Right renal pelvis (tissue), 4 donors: ENCODE measurements around the gene SLC26A11. TPM values are rescaled to one million over a fixed set of nuclear protein-coding genes. Genes with fewer than 3 reads are reported as not detected.
"Not testable (repeated sequence)": the region's sequence is repeated elsewhere in the genome, so short reads cannot be mapped to it uniquely, and the experiment has no call there.

Experiments used
- DNase-seq, 4 donors: peaks; one replicate each; pipeline ENCODE4 v3.0.0-alpha.2; 2013; ENCODE audit warnings: low read depth in 4 of 4, low spot score in 3 of 4, missing footprints in 1 of 4
- polyA plus RNA-seq, 4 donors: library from polyadenylated mRNA; unstranded; fragments of 120-200 nt; gene quantifications; one replicate each; pipeline ENCODE4 v1.2.1, GENCODE V29; 2013; ENCODE audit not compliant: insufficient read length in 4 of 4

SLC26A11 gene
- polyA plus RNA-seq, 4 donors, result 22.9 to 28.8 (median 25.7) TPM

DNA sequence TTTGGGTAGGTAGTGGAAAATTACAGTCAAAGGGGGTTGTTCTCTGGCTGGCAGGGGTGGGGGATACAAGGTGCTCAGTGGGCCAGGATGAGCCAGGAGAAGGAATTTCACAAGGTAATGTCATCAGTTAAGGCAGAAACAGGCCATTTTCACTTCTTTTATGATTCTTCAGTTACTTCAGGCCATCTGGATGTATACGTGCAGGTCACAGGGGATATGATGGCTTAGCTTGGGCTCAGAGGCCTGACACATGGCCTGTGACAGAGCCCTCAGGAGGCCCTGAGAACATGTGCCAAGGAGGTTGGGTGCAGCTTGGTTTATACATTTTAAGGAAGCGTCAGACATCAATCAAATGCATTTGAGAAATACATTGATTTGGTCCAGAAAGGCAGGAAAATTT lies 38.1 kb downstream of the SLC26A11 start:
- not testable (repeated sequence) for DNase-seq

DNA sequence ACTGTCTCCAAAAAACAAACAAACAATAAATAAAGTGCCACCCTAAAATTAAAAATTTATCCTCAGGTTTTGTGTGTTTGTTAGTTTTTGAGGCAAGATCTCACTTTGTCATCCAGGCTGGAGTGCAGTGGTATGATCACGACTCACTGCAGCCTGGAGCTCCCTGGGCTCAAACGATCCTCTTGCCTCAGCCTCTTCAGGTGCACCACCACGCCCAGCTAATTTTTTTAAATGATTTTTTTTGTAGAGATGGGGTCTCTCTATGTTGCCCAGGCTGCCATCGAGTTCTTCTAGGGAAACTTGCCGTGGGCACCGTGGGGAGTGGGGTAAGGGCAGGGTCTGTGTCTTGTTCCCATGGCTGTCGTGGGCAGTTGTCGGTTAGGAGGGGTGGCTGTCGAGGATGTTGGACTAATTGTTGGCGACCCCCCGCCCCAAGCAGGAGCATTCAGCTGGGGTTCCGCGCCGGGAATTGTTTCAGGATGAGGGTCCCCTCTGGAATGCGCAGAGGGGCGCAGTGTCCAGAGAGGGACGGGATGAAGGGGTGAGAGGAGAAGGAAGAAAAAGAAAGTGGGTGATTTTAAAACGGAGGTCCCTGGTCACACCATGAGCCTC lies 39.3 kb downstream of the SLC26A11 start:
- DNase-seq, result no peak

DNA sequence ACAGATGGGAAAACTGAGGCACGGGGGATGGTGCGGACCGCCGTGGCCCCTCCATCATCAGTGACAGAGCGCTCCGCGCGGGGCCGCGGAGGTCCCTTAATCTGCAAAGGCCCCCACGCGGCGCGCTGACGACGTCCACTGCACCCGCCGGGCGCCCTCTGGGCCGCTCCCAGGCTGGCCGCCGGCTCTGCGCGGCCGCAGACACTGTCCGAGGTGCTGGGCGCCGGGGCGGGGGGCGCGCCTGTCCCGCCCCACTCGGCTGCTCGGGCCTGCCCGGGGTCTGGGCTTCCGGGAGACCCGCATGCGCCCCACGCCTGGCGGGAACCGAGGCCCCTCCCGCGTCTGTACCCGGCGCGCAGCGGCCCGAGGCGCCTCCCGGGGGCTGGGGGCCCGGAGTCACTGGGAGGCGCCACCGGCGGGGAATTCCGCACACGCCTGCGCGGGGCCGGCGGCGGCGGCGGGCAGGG lies 39.9 kb downstream of the SLC26A11 start:
- DNase-seq, result peak in 1 of 4 donors; percentile 47

DNA sequence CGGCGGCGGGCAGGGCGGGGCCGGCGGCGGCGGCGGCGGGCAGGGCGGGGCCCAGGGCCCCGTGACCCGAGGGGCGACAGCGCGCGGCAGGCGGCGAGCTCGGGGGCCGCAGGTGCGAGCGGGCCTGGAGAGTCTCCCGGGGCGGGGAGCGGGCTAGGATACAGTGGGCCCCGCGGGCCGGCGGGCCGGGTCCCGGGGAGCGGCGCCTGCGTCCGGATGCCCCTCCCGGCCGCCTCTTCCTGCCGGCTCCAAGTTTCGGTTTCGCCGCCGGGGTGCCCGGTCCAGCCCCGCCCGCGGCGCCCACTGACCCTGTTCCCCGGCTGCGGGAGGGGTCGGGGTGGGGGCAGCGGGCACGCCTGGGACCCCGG lies 40.5 kb downstream of the SLC26A11 start, which contains the start of gene RNF213:
Gene RNF213, plus strand, starts transcription at position 62 of the 368 bp plus-strand sequence. CDS start 2,830 bp downstream, outside the sequence.
- DNase-seq, result no peak

DNA sequence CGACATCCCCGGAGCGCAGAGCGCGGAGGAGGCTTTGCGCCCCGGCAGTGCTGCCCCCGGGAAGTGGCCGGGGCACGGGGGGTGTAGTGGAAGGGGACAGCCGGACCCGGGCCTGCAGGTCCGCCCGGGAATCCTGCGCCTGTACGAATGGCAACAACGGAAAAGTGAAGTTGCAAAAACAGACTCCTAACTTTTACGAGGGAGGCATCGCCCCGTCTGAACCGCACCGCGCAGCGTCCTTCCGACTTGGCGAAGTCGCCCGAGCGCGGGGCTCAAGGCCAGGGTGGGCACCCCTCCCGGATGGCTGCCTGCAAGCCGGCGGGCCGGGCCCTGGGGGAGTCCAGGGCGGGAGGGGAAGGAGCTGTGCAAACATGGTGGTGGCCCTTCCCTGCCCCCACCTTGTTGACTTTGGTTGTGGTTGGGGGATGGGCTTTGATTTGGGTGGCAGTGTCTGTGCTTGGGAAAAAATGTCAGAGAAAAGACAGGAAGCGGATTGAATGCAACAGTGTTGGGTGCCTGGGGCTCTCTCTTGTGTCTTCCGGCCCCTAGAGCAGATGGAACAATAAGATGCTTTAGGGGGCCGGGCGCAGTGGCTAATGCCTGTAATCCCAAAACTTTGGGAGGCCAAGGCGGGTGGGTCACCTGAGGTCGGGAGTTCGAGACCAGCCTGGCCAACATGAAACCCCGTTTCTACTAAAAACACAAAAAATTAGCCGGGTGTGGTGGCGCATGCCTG lies 41.1 kb downstream of the SLC26A11 start:
- DNase-seq, result no peak

DNA sequence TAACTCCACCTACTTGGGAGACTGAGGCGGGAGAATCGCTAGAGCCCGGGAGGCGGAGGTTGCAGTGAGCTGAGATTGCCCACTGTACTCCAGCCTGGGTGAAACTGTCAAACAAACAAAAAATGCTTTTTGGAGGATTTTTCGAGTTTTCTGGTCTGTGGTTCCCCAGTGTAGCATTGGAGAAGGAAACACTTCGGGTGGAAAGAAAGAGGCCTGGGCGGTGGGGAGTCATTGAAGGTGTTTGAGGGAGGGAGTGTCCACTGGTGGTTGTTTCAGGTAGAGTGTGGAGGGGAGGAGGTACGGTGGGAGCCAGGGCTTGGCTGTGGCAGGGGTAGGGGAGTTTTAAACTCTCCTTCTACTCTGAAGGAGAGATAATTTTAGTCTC lies 41.7 kb downstream of the SLC26A11 start:
- DNase-seq, result no peak

DNA sequence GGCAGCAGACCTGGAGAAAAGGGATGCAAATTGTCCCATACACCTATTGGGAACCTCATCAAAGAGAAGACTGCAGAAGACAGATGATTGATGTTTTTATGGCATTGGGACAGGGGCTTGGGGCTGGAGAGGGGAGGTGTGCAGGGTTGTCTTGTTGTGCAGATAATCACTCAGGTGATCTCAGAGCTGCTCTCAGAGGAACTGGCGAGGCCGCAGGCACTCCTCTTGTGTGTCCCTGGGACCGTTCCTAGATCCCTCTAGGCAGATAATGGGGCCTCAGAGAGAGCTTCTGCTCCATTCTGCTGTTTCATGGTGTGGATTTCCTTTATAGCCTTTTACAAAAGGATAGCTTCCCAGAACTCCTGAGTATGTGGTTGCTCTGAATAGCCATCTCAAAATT lies 42.1 kb downstream of the SLC26A11 start:
- DNase-seq, result no peak

DNA sequence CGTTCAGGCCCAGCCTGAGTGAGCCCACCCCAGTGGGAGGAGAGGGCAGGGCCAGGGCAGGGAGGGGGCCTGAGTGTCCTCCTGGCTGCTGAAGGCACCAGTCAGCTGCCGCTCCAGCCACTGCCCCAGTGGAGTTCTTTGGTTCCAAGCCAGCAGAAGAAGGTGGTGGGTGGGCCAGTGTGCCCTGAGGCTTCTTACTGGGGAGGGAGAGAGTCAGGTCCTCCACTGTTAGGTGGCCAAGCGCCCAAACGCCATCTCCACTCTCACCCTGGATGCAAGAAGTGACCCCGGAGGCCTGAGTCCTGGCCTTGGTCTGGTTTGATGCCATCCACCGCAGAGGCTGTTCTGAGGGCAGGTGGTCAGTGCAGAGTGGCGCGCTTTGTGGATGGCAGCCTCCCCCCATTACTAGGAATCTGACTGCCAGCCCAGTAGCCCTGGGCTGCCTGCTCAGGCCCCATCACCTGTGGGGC lies 42.6 kb downstream of the SLC26A11 start:
- DNase-seq, result no peak

DNA sequence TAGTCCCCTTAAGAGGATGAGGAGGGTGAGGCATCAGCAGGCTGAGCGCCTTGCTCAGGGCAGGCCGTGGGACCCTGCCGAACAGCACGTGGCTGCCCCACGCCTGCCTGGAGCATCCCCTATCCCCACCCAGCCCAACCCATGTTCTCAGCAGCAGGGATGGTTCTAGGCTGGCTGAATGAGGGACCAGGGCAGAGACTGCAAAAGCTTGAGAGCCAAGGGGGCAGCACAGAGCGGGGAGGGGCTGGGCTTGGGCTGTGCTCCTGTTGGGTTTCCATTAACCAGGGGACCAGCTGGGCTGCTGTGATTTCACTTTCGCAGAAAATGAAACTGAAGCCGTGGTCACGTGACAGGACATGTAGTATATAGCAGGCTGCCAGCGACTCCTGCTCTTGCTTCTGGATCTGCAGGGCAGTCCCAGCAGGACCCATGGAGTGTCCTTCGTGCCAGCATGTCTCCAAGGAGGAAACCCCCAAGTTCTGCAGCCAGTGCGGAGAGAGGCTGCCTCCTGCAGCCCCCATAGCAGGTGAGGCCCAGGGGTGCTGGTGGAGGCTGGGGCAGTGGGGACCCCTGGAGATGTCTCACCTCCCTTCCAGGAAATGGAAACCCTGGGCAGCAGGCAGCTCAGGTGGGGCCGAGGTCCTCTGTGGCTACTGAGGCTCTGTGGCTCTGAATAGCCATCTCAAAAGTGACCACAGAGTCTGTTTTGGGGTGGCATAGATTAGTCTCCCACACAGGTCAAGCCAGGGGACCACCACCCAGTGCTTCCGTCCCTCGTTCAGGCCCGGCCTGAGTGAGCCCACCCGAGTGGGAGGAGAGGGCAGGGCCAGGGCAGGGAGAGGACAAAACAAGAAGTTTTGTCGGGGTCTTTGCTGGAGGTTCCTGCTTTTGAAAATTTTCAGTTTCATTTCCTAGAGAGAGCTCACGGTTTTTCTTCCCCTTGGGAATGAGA lies 43.3 kb downstream of the SLC26A11 start:
- DNase-seq, result peak; percentile 63 to 87 (median 80)

DNA sequence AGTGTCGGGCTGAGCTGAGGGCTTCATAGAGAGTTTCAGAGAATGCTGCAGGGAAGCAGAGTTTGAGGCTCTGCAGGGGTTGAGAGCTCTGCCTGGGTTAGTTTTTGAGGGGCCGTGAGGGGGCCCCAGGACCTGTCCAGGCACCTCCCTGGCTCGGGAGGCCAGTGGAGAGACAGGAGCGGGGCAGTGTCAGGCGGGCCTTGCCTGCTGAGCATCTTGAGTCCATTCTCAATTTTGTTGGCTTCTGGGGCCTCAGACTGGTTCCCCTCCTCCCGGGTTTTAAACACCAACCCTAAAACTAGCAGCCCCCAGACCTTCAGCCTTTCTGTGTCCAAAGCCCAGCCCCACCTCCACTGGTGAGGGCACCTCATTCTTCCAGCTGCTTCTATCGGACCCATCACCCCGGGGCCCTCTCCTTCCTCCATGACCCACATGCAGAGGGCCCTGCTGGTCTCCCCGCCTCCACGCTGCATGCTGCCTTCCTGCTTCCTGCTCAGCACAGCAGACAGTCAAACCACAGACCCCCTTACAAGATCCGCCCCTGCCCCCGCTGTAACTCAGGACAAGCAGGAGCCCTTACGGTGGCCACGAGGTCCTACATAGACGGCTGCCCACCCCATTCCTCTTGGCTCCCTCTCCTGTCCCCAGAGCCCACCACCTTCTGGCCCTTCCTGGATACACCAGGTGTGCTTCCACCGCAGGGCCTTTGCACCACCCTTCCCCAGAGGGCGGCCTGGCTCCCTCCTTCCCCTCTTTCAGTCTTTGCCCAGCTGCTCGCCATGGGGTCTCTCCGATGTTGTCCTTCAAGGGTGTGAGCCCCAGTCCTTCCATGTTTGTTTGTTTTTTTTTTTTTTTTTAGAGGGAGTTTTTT lies 44.2 kb downstream of the SLC26A11 start:
- DNase-seq, result no peak

DNA sequence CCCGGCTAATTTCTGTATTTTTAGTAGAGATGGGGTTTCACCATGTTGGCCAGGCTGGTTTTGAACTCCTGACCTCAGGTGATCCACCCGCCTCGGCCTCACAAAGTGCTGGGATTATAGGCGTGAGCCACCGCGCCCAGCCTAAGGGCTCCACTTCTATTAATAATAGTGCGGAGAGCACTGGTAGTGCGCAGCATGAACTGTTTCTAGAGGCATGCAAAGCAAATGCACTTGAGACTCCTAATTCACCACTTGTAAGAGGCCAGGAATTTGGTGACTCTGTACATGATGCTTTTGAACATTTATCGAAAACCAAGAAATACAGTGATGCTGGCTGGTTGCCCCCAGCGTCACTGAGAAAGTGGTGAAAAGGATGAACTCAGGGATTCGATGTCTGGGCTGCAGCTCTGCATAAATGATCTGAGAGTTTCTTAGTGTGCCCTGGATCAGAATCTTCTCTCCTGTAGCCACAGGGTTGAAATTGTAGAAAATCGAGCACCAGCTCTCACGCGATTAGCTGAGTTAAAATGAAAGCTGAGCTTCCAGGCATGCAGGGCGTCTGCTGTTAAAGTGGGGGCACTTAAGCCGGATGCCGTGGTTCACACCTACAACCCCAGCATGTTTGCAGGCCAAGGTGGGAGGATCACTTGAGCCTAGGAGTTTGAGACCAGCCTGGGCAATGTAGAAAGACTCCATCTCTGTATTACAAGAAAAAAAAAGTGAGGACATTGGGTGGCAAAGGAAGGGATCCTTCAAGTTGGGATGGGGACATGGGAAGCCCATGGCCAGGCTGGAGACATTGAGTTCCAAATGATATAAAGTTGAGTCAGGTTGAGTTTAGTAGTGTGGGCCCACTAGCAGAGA lies 45.2 kb downstream of the SLC26A11 start:
- DNase-seq, result no peak

DNA sequence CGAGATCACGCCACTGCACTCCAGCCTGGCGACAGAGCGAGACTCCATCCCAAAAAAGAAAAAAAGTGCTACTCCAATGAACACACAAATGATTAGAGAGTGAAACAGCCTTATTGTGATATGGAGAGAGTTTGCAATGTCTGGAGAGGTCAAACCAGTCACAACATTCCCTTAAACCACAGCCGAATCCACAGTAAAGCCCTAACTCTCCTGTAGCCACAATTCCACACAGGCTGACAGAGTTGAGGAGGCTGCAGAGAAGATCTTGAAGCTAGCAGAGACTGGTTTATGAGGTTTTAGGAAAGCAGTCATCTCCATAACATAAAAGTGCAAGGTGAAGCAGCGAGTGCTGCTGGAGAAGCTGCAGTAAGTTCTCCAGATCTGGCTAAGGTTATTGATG lies 47.2 kb downstream of the SLC26A11 start:
- no peak for DNase-seq

DNA sequence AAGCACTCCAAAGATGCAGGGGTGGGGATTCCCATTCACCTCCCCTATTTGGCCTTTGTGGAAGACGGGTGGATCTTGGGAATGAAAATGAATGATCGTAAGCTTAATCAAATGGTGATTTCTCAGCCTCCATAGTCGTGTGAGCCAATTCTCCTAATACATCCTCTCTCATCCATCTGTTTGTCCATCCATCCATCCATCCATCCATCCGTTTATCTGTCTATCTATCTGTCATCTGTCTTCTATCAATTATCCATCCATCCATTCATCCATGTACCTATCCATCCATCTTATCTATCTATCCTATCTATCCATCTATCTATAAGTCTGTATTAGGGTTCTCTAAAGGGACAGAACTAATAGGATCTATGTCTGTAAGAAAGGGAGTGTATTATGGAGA lies 48.2 kb downstream of the SLC26A11 start:
- no peak for DNase-seq

DNA sequence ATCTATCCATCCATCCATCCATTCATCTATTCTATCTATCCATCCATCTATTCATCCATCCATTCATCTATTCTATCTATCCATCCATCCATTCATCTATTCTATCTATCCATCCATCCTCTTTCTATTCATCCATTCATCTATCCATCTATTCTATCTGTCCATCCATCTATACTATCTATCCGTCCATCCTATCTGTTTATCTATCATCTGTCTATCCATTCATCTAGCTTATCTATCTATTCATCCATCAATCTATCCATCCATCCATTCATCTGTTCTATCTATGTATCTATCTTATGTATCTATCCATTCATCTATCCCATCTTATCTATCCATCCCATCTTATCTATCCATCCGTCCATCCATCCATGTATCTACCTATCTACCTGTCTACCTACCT lies 49.2 kb downstream of the SLC26A11 start:
- no peak for DNase-seq

DNA sequence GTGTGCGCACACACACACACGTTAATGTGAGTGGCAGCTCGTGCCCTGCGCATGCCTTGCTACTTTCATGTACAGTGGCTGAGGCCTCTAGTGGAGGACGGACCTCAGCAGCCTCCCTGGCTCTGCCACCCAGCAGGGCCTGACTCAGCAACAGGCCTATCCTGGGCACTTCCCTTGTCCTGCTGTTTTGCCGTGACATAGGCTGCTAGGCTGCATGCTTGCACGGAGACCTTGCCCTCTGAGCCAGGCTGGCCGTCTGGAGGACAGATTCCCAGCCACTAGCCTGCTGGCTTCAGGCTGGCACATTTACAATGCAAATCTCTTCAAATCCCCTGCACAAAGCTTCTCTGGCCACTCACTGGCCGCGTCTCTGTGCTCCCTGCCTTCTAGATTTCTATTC lies 49.9 kb downstream of the SLC26A11 start:
- DNase-seq, result no peak

DNA sequence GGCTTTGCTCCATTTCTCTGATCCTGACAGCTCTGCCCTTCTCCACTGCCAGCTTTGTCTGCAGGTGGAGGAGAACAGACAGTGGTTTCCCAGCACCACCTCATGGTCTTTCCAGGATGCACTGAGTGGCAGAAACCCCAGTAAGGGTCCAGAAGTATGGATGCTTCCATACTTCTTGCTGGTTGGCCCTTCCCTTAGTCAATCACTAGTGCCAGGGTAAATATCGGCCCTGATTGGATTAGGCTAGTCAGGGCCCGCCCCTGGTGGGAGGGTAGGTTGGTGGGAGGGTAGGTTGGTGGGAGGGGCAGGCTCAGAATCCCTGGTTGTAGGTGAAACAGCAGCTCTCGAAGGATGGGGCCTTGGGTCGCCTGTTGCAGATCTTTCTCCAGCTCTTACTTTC lies 50.6 kb downstream of the SLC26A11 start:
- no peak for DNase-seq

DNA sequence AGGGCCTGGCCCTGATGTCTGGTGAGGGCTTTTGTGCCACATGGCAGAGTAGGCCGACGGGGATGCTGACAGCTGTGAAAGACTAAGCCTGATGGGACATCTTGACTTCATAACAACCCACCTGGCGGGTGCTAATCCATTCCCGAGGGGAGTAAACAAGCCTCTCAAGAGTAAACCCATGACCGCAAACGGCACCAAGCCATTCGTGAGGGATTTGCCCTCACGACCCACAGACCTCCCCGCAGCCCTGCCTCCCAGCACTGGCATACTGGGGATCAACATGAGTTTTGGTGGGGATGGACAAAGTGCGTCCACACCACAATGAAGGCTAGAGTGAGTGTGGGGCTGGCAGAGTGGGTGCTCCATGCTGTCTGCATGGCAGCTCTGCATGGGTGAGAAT lies 52.1 kb downstream of the SLC26A11 start:
- DNase-seq, result no peak

DNA sequence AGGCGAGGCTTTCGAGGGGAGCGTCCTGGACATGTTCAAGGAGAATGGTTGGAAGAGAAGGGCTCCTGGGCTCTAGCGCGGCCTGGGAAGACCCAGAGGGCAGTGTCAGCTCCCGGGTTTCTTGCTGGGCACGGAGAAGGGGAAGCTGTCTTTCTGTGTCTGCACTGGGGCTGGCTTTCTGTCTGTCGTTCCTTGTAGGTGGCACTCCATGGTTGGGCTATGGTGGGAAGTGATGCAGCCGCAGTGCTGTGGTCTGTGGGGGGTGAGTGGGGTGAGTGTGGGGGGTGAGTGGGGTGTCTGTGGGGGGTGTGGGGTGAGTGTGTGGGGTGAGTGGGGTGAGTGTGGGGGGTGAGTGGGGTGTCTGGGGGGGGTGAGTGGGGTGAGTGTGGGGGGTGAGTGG lies 54.1 kb downstream of the SLC26A11 start:
- DNase-seq, result no peak

DNA sequence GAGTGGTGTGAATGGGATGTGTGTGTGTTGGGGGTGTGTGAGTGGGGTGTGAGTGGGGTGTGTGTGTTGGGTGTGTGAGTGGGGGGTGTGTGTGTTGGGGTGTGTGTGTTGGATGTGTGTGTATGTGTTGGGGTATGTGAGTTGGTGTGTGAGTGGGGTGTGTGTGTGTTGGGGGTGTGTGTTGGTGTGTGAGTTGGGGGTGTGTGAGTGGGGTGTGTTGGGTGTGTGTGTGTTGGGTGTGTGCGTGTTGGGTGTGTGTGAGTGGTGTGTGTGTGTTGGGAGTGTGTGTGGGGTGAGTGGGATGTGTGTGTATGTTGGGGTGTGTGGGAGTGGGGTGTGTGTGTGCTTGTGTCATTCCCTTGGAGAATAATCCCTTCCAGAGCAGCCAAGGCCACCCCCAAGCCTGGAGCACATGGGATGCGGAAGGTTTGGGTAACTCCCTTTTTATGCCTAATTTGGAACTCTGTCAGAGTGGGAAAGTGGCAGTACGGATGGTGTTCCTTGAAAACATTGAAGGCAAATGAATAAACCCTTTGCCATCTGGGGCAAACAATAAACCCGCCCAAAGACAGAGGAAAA lies 54.7 kb downstream of the SLC26A11 start:
- DNase-seq, result no peak
